PFSK-1 (cell line): ENCODE measurements around the gene VPS29.

Experiments used
- FOXP2 ChIP-seq: optimal IDR thresholded peaks from 2 replicates; pipeline ENCODE3; 2011; ENCODE audit warnings: borderline replicate concordance, control low read depth, inconsistent platforms; ENCODE audit not compliant: insufficient read depth; ENCODE audit errors: extremely low read length, extremely low read depth
- POLR2AphosphoS5 ChIP-seq: IDR thresholded peaks from 2 replicates; pipeline ENCODE4 v1.6.1; 2012; ENCODE audit warnings: low read depth, mild to moderate bottlenecking, control low read depth, low read length, moderate library complexity
- SIN3A ChIP-seq: IDR thresholded peaks from 2 replicates; pipeline ENCODE4 v1.6.1; 2012; ENCODE audit warnings: mild to moderate bottlenecking, low read length, moderate library complexity, borderline replicate concordance; ENCODE audit not compliant: insufficient read depth
- TAF1 ChIP-seq: IDR thresholded peaks from 2 replicates; pipeline ENCODE4 v1.6.1; 2012; ENCODE audit warnings: low read length, control low read depth, borderline replicate concordance; ENCODE audit not compliant: insufficient read depth
- TF ChIP-seq, protein P1 (sequence below), 2 experiments: IDR thresholded peaks; 2 replicates each; pipeline versions ENCODE4 v1.6.1 to v1.8.0; 2011 to 2012; ENCODE audit warnings: low read depth in 2 of 2, low read length in 2 of 2, control low read depth in 1 of 2, inconsistent platforms in 1 of 2, mild to moderate bottlenecking in 1 of 2, moderate library complexity in 1 of 2; ENCODE audit not compliant: insufficient read depth in 1 of 2

DNA sequence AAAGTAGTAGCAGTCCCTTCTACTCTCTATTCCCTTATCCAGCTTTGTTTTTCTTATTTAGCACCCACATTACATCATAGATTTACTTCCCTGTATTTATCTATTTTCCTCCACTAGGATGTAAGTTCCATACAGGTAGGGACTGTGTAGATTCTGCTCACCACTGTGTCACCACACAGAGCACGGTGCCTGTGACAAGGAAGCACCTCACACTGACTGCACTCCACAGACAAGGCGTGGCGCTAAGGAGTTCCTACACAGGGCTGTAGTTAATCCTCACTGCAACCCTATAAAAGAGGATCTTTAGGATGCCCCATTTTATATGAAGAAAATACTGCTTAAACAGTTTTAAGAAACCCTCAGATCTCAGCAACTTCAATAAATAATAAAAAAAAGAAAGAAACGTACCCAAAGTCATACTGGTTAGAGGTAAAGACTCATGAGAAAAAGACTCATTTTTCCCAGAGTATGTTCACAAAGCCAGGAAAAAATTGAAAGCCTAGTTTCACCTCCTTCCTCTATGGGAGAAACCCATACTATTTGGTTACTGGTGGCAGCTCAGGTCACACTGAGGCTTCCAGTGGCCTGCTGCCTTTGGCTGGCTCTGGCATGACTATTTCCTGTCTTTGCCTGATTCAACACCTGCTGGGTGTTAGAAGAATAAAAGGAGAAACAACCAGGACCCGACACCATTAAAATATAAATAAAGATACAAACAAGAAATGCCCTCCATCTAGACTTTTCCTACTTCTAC, 37.1 kb upstream of the VPS29 start:
- TF ChIP-seq SIN3A (no peak), FOXP2 (no peak), TAF1 (no peak), POLR2AphosphoS5 (no peak)
- TF ChIP-seq, protein P1, sequence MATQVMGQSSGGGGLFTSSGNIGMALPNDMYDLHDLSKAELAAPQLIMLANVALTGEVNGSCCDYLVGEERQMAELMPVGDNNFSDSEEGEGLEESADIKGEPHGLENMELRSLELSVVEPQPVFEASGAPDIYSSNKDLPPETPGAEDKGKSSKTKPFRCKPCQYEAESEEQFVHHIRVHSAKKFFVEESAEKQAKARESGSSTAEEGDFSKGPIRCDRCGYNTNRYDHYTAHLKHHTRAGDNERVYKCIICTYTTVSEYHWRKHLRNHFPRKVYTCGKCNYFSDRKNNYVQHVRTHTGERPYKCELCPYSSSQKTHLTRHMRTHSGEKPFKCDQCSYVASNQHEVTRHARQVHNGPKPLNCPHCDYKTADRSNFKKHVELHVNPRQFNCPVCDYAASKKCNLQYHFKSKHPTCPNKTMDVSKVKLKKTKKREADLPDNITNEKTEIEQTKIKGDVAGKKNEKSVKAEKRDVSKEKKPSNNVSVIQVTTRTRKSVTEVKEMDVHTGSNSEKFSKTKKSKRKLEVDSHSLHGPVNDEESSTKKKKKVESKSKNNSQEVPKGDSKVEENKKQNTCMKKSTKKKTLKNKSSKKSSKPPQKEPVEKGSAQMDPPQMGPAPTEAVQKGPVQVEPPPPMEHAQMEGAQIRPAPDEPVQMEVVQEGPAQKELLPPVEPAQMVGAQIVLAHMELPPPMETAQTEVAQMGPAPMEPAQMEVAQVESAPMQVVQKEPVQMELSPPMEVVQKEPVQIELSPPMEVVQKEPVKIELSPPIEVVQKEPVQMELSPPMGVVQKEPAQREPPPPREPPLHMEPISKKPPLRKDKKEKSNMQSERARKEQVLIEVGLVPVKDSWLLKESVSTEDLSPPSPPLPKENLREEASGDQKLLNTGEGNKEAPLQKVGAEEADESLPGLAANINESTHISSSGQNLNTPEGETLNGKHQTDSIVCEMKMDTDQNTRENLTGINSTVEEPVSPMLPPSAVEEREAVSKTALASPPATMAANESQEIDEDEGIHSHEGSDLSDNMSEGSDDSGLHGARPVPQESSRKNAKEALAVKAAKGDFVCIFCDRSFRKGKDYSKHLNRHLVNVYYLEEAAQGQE (IDR thresholded peaks at IDR 0.05; ENCODE audit: insufficient read depth in 1 of 2, low read depth in 2 of 2, low read length in 2 of 2), result no peak
